Skeletal muscle tissue (tissue), 4 donors: ENCODE data around the gene C20orf141. TPM values are rescaled to one million over a fixed set of nuclear protein-coding genes. Genes with fewer than 3 reads are reported as not detected.

Experiments
- H3K27ac ChIP-seq: one replicate; pipeline ENCODE4 v1.7.0; 2013; ENCODE audit warnings: mild to moderate bottlenecking, low read depth, low read length, inconsistent platforms
- H3K27me3 ChIP-seq, 3 donors: one replicate each; pipeline ENCODE4 v1.7.0; 2013; ENCODE audit warnings: low read length in 3 of 3; ENCODE audit not compliant: control insufficient read depth in 3 of 3, insufficient read depth in 3 of 3
- H3K36me3 ChIP-seq, 3 donors: one replicate each; pipeline ENCODE4 v1.7.0; 2013; ENCODE audit warnings: low read length in 3 of 3; ENCODE audit not compliant: control insufficient read depth in 3 of 3, insufficient read depth in 3 of 3
- H3K4me1 ChIP-seq, 3 donors: one replicate each; pipeline ENCODE4 v1.7.0; 2013; ENCODE audit warnings: low read length in 3 of 3, mild to moderate bottlenecking in 3 of 3; ENCODE audit not compliant: control insufficient read depth in 3 of 3, insufficient read depth in 3 of 3
- H3K4me3 ChIP-seq, 3 donors: one replicate each; pipeline ENCODE4 v1.7.0; 2013; ENCODE audit warnings: low read length in 3 of 3
- H3K9ac ChIP-seq, 3 donors: one replicate each; pipeline ENCODE4 v1.7.0; 2013; ENCODE audit warnings: low read length in 3 of 3, mild to moderate bottlenecking in 3 of 3, moderate library complexity in 2 of 3, low read depth in 1 of 3
- H3K9me3 ChIP-seq, 3 donors: one replicate each; pipeline ENCODE4 v1.7.0; 2013; ENCODE audit warnings: low read length in 3 of 3; ENCODE audit not compliant: control insufficient read depth in 3 of 3
- total RNA-seq: library from RNA; depleted of rRNA; stranded (reverse); fragments of >200 nt; gene quantifications from one replicate; pipeline ENCODE4 v1.2.3, GENCODE V29; 2014
- donor health status: Osteomylitis.

Gene C20orf141
- total RNA-seq, 1 donor from 2014 or later = not detected

DNA sequence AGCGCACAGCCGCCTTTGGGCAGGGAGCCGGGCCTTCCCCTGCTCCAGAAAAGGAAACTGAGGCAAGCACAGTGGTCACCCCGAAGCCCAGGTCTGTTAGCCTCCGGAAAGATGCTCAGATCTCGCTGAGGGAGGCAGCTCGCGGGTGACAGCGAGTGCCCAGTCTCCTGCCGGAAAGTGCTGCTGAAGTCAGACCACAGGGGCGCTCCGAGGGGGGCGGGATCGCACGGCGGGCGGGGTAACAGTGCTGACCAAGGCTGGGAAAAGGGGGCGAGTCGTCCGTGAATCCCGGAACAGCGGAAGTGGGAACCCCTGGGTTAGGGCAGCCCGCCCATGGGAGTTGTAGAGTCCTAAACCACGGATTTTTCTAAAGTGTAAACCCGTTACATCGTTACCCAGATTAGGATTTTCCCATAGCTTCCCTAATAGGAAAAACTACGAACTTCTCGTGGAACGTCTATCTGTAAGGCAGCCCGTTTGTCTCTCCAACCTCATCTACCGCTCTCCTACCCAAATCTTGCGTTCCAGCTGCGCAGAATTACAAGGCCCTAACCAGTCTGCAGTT lies 26.3 kb downstream of the C20orf141 start:
- Histone ChIP-seq H3K9me3 (no peaks in the 10 kb centered on the region), H3K27ac (peak overlapping the region; percentile 74), H3K4me1 (peaks cover 13 to 21% (median 18%) of the 10 kb centered on the region in 3 donors), H3K36me3 (peaks cover 7 to 16% (median 15%) of the 10 kb centered on the region in 3 donors), H3K27me3 (no peaks in the 10 kb centered on the region), H3K4me3 (peak overlapping the region; percentile 90 to 95 (median 95)), H3K9ac (peak overlapping the region; percentile 83 to 90 (median 88))

GRCh38 chr20:2845607-2846006 lies 30.8 kb downstream of the C20orf141 start:
- H3K36me3 ChIP-seq = peaks cover 0 to 5% (median 0%) of the 10 kb centered on the region in 3 donors
- no peak overlapping the region for H3K9ac ChIP-seq
- H3K27me3 ChIP-seq = no peaks in the 10 kb centered on the region
- no peak overlapping the region for H3K27ac ChIP-seq
- no peaks in the 10 kb centered on the region for H3K9me3 ChIP-seq
- H3K4me1 ChIP-seq = peaks cover 7 to 9% (median 8%) of the 10 kb centered on the region in 3 donors
- H3K4me3 ChIP-seq = no peak overlapping the region

- no peaks in the 10 kb centered on the region for H3K27me3 ChIP-seq
- no peak overlapping the region for H3K9ac ChIP-seq
- peaks cover 0 to 5% (median 0%) of the 10 kb centered on the region in 3 donors for H3K36me3 ChIP-seq
- H3K4me1 ChIP-seq = peaks cover under 1 to 1% (median under 1%) of the 10 kb centered on the region in 3 donors
- H3K27ac ChIP-seq = no peak overlapping the region
- H3K4me3 ChIP-seq = no peak overlapping the region
- H3K9me3 ChIP-seq = no peaks in the 10 kb centered on the region
Observed at GRCh38 chr20:2846698-2847097, 31.9 kb downstream of the C20orf141 start.

- Histone ChIP-seq H3K9me3 (no peaks in the 10 kb centered on the region), H3K27ac (no peak overlapping the region), H3K9ac (no peak overlapping the region), H3K36me3 (peaks cover 0 to 5% (median 0%) of the 10 kb centered on the region in 3 donors), H3K4me3 (no peak overlapping the region), H3K27me3 (no peaks in the 10 kb centered on the region), H3K4me1 (peaks cover 0 to 3% (median 0%) of the 10 kb centered on the region in 3 donors)
Observed at GRCh38 chr20:2847802-2848201, 33.0 kb downstream of the C20orf141 start.

DNA sequence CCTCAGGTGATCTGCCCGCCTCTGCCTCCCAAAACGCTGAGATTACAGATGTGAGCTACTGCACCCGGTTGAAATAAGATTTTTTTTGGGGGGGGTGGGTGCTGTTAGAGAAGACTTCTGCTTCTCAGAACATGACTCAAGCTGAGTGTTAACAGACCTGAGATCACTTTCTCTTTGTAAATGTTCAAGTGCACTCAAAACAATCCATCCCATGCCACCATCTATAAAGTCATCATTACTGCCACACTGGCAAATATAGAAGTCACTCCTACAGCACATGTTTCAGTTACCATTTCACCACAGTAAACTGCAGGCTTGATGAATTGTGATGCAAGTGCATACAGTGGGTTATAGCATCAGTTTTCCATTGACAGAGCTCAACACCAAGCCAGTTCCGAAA lies 34.7 kb downstream of the C20orf141 start:
- no peaks in the 10 kb centered on the region for H3K9me3 ChIP-seq
- H3K27ac ChIP-seq = no peak overlapping the region
- H3K27me3 ChIP-seq = no peaks in the 10 kb centered on the region
- no peak overlapping the region for H3K9ac ChIP-seq
- peaks cover 0 to 4% (median 0%) of the 10 kb centered on the region in 3 donors for H3K36me3 ChIP-seq
- peaks cover 0 to 3% (median 0%) of the 10 kb centered on the region in 3 donors for H3K4me1 ChIP-seq
- H3K4me3 ChIP-seq = no peak overlapping the region

DNA sequence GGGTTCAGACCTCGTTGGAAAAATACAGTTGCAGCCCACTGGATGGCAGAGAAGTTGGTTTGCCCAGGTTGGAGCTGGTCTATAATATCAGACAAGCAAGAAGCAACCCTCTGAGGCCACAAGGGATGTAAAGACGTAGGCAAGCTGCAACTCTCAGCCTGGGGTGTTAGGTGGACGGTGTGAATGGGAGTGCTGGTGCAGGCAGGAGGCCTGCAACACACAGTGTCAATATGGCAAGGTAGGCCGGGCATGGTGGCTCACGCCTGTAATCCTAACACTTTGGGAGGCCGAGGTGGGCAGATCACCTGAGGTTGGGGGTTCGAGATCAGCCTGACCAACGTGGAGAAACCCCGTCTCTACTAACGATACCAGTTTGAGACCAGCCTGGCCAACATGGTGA lies 36.3 kb downstream of the C20orf141 start:
- Histone ChIP-seq H3K4me3 (no peak overlapping the region), H3K27me3 (no peaks in the 10 kb centered on the region), H3K27ac (no peak overlapping the region), H3K36me3 (peaks cover 0 to 2% (median 0%) of the 10 kb centered on the region in 3 donors), H3K4me1 (peaks cover 0 to 3% (median 0%) of the 10 kb centered on the region in 3 donors), H3K9ac (no peak overlapping the region), H3K9me3 (no peaks in the 10 kb centered on the region)

GRCh38 chr20:2858591-2858990 lies 43.8 kb downstream of the C20orf141 start:
- peaks cover 5 to 13% (median 10%) of the 10 kb centered on the region in 3 donors for H3K4me1 ChIP-seq
- no peak overlapping the region for H3K27ac ChIP-seq
- H3K4me3 ChIP-seq = no peak overlapping the region
- H3K9me3 ChIP-seq = no peaks in the 10 kb centered on the region
- H3K27me3 ChIP-seq = no peaks in the 10 kb centered on the region
- H3K36me3 ChIP-seq = peaks cover 21 to 26% (median 21%) of the 10 kb centered on the region in 3 donors
- H3K9ac ChIP-seq = no peak overlapping the region

DNA sequence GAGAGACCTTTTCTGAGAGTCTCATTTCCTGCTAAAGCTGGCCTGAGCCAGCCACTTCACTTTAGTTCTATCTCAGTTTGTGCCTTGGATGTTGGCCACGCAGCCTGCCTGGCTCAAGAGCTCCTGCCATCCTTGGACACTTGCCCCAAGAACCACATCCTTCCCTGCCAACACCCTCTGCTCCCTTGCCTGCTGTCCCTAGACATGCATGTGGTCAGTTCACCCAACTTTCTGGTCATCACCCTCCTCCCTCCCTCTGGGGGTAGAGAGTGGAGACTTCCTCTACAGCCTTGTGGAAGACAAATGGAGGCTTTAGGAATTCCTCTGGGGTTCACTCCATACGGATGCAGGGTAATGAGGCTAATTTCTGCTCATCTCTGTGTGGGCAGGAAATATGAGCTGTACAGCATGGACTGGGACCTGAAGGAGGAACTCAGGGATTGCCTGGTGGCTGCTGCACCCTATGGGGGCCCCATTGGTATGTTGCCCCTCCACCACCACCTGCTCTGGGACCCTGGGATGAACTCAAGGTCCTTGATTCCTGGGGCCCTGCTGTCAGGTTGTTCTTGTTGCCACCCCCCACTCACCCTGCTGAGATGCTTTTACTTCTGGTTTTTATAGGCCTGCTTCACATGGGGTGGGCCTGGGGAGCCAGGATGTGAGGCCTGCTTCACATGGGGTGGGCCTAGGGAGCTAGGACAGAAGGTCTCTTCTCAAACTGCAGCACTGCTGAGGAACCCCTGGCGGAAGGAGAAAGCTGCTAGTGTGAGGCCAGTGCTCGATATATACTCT lies 44.7 kb downstream of the C20orf141 start:
- H3K4me1 ChIP-seq = peaks cover 5 to 13% (median 10%) of the 10 kb centered on the region in 3 donors
- no peak overlapping the region for H3K4me3 ChIP-seq
- peaks cover 28 to 34% (median 29%) of the 10 kb centered on the region in 3 donors for H3K36me3 ChIP-seq
- H3K27me3 ChIP-seq = no peaks in the 10 kb centered on the region
- H3K27ac ChIP-seq = no peak overlapping the region
- no peaks in the 10 kb centered on the region for H3K9me3 ChIP-seq
- H3K9ac ChIP-seq = peak overlapping the region in 2 of 3 donors; percentile 7 to 16

DNA sequence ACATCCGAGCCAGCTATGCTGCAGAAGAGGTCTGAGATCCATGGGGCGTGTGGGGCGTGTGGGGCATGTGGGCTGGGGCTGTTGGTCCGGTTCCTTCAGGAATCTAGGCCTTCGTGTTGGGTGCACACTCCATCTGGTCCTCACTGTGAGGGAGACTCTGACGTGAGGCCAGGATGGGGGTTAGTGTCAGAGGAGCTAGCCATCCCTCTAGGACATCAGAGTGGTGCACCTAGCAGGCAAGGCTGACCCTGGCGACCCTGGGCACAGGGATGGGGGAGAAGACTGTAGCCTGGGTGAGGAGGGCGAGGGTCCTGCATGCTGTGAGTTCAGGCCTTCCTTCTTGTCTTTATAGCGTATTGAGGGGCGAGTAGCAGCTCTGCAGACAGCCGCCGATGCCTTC lies 49.8 kb downstream of the C20orf141 start:
- H3K27ac ChIP-seq = no peak overlapping the region
- H3K27me3 ChIP-seq = no peaks in the 10 kb centered on the region
- no peak overlapping the region for H3K9ac ChIP-seq
- no peak overlapping the region for H3K4me3 ChIP-seq
- peaks cover 45 to 53% (median 52%) of the 10 kb centered on the region in 3 donors for H3K36me3 ChIP-seq
- H3K4me1 ChIP-seq = peaks cover 0 to 3% (median 2%) of the 10 kb centered on the region in 3 donors
- H3K9me3 ChIP-seq = no peaks in the 10 kb centered on the region

GRCh38 chr20:2865101-2865500 lies 50.3 kb downstream of the C20orf141 start:
- Histone ChIP-seq H3K27me3 (no peaks in the 10 kb centered on the region), H3K4me3 (no peak overlapping the region), H3K9ac (no peak overlapping the region), H3K27ac (no peak overlapping the region), H3K4me1 (no peaks in the 10 kb centered on the region), H3K9me3 (no peaks in the 10 kb centered on the region), H3K36me3 (peaks cover 45 to 53% (median 52%) of the 10 kb centered on the region in 3 donors)
